Measurements from ENCODE around the gene MRPL42.

Gene MRPL42

GRCh38 chr12:93500201-93500600, 32.9 kb downstream of the MRPL42 start:
- DNase-seq (ENCODE audit: low spot score) = no peak

- DNase-seq (ENCODE audit: low spot score) = no peak
These were observed 33.4 kb downstream of the MRPL42 start for GRCh38 chr12:93500667-93501066.

GRCh38 chr12:93502802-93503623, 35.7 kb downstream of the MRPL42 start:
- DNase-seq (ENCODE audit: low spot score) = peak; percentile 29

- DNase-seq (ENCODE audit: low spot score) = no peak
These were observed 39.9 kb downstream of the MRPL42 start for GRCh38 chr12:93507165-93507564.

- no peak for DNase-seq (ENCODE audit: low spot score)
These were observed 42.2 kb downstream of the MRPL42 start for GRCh38 chr12:93509506-93509905.

- DNase-seq (ENCODE audit: low spot score) = no peak
These were observed 47.5 kb downstream of the MRPL42 start for GRCh38 chr12:93514853-93515252.

GRCh38 chr12:93518725-93519124, 51.4 kb downstream of the MRPL42 start:
- DNase-seq (ENCODE audit: low spot score) = no peak

- no peak for DNase-seq (ENCODE audit: low spot score)
These were observed 52.5 kb downstream of the MRPL42 start for GRCh38 chr12:93519859-93520258.

- DNase-seq (ENCODE audit: low spot score) = no peak
These were observed 53.1 kb downstream of the MRPL42 start for GRCh38 chr12:93520454-93520853.

GRCh38 chr12:93521225-93522080, 54.1 kb downstream of the MRPL42 start:
- DNase-seq (ENCODE audit: low spot score) = peak; percentile 31

GRCh38 chr12:93524386-93525133, 57.2 kb downstream of the MRPL42 start:
- no peak for DNase-seq (ENCODE audit: low spot score)

GRCh38 chr12:93526786-93527428, 59.6 kb downstream of the MRPL42 start:
- no peak for DNase-seq (ENCODE audit: low spot score)

GRCh38 chr12:93530358-93530757, 63.0 kb downstream of the MRPL42 start:
- no peak for DNase-seq (ENCODE audit: low spot score)

GRCh38 chr12:93533310-93533709, 66.0 kb downstream of the MRPL42 start:
- no peak for DNase-seq (ENCODE audit: low spot score)

- no peak for DNase-seq (ENCODE audit: low spot score)
These were observed 68.9 kb downstream of the MRPL42 start for GRCh38 chr12:93536111-93536765.

- DNase-seq (ENCODE audit: low spot score) = no peak
These were observed 69.6 kb downstream of the MRPL42 start for GRCh38 chr12:93536766-93537488.

GRCh38 chr12:93537769-93538168, 70.5 kb downstream of the MRPL42 start:
- no peak for DNase-seq (ENCODE audit: low spot score)

GRCh38 chr12:93539821-93540220, 72.5 kb downstream of the MRPL42 start:
- no peak for DNase-seq (ENCODE audit: low spot score)

- DNase-seq (ENCODE audit: low spot score) = no peak
These were observed 73.2 kb downstream of the MRPL42 start for GRCh38 chr12:93540466-93540865.

- no peak for DNase-seq (ENCODE audit: low spot score)
These were observed 74.4 kb downstream of the MRPL42 start for GRCh38 chr12:93541578-93542225.
